Breast epithelium (tissue), 4 donors: ENCODE data around the gene UBTD2. TPM values are rescaled to one million over a fixed set of nuclear protein-coding genes. Genes with fewer than 3 reads are reported as not detected.
A peak's percentile ranks its signal among the peaks of the same experiment; 100 is the strongest.

Experiments used
- DNase-seq, 2 donors: peaks; one replicate each; pipeline ENCODE4 v3.0.0-alpha.2; 2019; ENCODE audit warnings: low spot score in 2 of 2
- H3K27ac ChIP-seq, 2 donors: fragments of 200-600 bp; sonication (generic) in 1 of 2; one replicate each; pipeline ENCODE4 v1.5.1; 2016 to 2019; ENCODE audit warnings: mild to moderate bottlenecking in 1 of 2
- H3K27me3 ChIP-seq, 2 donors: fragments of 200-600 bp; sonication (generic) in 1 of 2; one replicate each; pipeline versions ENCODE4 v1.5.1 to v1.6.0; 2017 to 2019; ENCODE audit warnings: control low read depth in 1 of 2, mild to moderate bottlenecking in 1 of 2
- H3K36me3 ChIP-seq: fragments of 200-600 bp; one replicate; pipeline ENCODE4 v1.5.1; 2019
- H3K4me1 ChIP-seq, 2 donors: fragments of 200-600 bp; sonication (generic); one replicate each; pipeline ENCODE4 v1.5.1; 2016 to 2019; ENCODE audit warnings: control low read depth in 1 of 2
- H3K4me3 ChIP-seq, 3 donors: fragments of 200-600 bp; sonication (generic); 1 replicate in 2 of 3; 2 replicates in 1 of 3; pipeline ENCODE4 v1.5.1; 2016 to 2019; ENCODE audit warnings: mild to moderate bottlenecking in 3 of 3, moderate library complexity in 2 of 3
- H3K9me3 ChIP-seq, 2 donors: fragments of 200-600 bp; sonication (generic) in 1 of 2; one replicate each; pipeline ENCODE4 v1.5.1; 2016 to 2019; ENCODE audit warnings: control low read depth in 1 of 2
- CTCF ChIP-seq, 3 donors: fragments of 450-650 bp; IDR thresholded peaks; one replicate each; pipeline ENCODE4 v1.5.1; 2016 to 2017; ENCODE audit warnings: antibody characterized with exemption in 3 of 3, mild to moderate bottlenecking in 3 of 3, moderate library complexity in 3 of 3
- POLR2A ChIP-seq: fragments of 450-650 bp; IDR thresholded peaks from one replicate; pipeline ENCODE4 v1.6.1; 2016; ENCODE audit warnings: antibody characterized with exemption, mild to moderate bottlenecking, moderate library complexity
- POLR2AphosphoS5 ChIP-seq, 3 donors: sonication (generic); formaldehyde crosslinking; IDR thresholded peaks; one replicate each; pipeline ENCODE4 v1.6.1; 2017; ENCODE audit warnings: antibody characterized with exemption in 3 of 3
- intact Hi-C: fragments of 100-400 bp; cut with DNase I; formaldehyde crosslinking; loops from one replicate; pipeline ENCODE4 v1.15.1; 2023; ENCODE audit warnings: low total_unique reads
- total RNA-seq, 3 donors: library from RNA; depleted of rRNA; stranded (reverse); fragments of >200 nt; gene quantifications; one replicate each; pipeline ENCODE4 v1.1.0, GENCODE V29; 2016

Gene UBTD2
- total RNA-seq, 3 donors from 2014 or later, result 21.8 to 32.3 (median 27.9) TPM

GRCh38 chr5:172178991-172179989 lies 104.3 kb downstream of the UBTD2 start:
- Histone ChIP-seq H3K27me3 (no peaks in the 10 kb centered on the region), H3K27ac (peak overlapping the region; percentile 58 to 87), H3K9me3 (no peaks in the 10 kb centered on the region), H3K4me3 (peak overlapping the region; percentile 4 to 46 (median 15)), H3K36me3 (no peaks in the 10 kb centered on the region), H3K4me1 (no peaks in the 10 kb centered on the region)
- TF ChIP-seq POLR2A (no peak), POLR2AphosphoS5 (IDR thresholded peaks at IDR 0.05) (no peak), CTCF (IDR thresholded peaks at IDR 0.05) (no peak)
- intact Hi-C loops, result no loop called here
- DNase-seq, result no peak

- Histone ChIP-seq H3K27ac (peak overlapping the region in 1 of 2 donors; percentile 87), H3K4me1 (no peaks in the 10 kb centered on the region), H3K9me3 (no peaks in the 10 kb centered on the region), H3K36me3 (no peaks in the 10 kb centered on the region), H3K27me3 (no peaks in the 10 kb centered on the region), H3K4me3 (no peak overlapping the region)
- no peak for DNase-seq
- intact Hi-C loops, result no loop called here
- TF ChIP-seq POLR2A (no peak), POLR2AphosphoS5 (IDR thresholded peaks at IDR 0.05) (no peak), CTCF (IDR thresholded peaks at IDR 0.05) (no peak)
Observed at GRCh38 chr5:172178301-172178987, 105.1 kb downstream of the UBTD2 start.

GRCh38 chr5:172177176-172177575 lies 106.4 kb downstream of the UBTD2 start:
- intact Hi-C loops, result no loop called here
- H3K4me1 ChIP-seq, result no peaks in the 10 kb centered on the region
- no peak overlapping the region for H3K27ac ChIP-seq

DNA sequence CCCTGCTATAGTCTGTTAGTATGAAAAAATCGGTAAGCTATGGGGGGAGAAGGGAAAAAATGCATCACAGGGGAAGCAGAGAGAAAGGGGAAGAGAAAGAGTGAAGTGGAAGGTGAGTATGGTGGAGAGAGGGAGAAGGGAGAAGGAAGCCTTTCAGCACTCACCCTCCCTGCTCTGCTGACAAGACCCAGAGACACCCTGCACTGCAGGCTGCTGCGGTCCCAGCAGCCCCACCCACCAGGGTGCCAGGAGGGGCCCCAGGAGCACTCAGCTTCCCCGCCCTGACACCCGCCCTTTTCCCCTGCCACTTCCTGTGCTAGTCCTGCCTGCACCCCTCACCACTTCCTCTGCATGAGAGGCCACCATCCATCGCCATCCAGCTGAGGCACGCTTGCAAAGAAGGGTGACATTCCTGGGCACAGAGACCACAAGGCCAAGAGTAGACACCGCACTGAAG lies 108.3 kb downstream of the UBTD2 start:
- Histone ChIP-seq H3K9me3 (no peaks in the 10 kb centered on the region), H3K4me3 (peak overlapping the region; percentile 7 to 39 (median 20)), H3K4me1 (peaks cover 0 to 4% of the 10 kb centered on the region in 2 donors), H3K27ac (peak overlapping the region in 1 of 2 donors; percentile 32), H3K27me3 (no peaks in the 10 kb centered on the region), H3K36me3 (no peaks in the 10 kb centered on the region)
- intact Hi-C loops, result no loop called here
- DNase-seq, result no peak
- TF ChIP-seq CTCF (IDR thresholded peaks at IDR 0.05), result no peak
- no peak for TF ChIP-seq POLR2A
- no peak for TF ChIP-seq POLR2AphosphoS5 (IDR thresholded peaks at IDR 0.05)

More at GRCh38 chr5:172177176-172177575, 106.4 kb downstream of the UBTD2 start:
- Histone ChIP-seq H3K36me3 (no peaks in the 10 kb centered on the region), H3K4me3 (no peak overlapping the region), H3K27me3 (no peaks in the 10 kb centered on the region), H3K9me3 (no peaks in the 10 kb centered on the region)
- no peak for TF ChIP-seq POLR2A
- DNase-seq, result no peak

DNA sequence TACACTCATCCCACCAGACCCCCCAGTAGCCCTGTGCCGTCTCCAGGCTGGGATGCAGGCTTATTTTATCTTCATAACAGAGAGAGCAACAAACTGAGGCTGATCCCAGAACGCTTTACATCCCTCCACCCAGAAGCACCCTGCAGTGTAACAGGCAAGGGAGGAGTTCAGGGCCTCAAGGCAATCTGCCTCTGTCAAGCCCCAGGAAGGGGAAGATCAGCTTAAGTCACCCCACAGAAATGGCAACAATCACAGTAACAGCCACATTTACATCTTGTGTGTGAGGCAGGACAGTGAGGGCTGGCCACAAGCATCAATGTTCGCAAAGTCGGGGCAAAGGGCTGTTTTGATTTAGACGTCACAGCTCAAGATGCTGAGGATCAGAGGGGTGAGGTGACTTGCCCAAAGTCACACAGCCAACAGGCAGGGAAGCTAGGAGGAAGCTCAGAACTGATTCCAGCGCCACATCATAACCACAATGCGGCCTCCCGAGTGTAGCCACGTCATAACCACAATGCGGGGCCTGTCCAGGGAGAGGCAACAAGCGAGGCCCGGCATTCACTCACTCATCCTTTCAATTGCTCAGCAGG lies 109.9 kb downstream of the UBTD2 start:
- no peaks in the 10 kb centered on the region for H3K36me3 ChIP-seq
- peak overlapping the region in 1 of 2 donors; percentile 48 for H3K27ac ChIP-seq
- H3K4me3 ChIP-seq, result no peak overlapping the region
- peaks cover 0 to 4% of the 10 kb centered on the region in 2 donors for H3K4me1 ChIP-seq
- DNase-seq, result no peak
- no peaks in the 10 kb centered on the region for H3K27me3 ChIP-seq
- intact Hi-C loops, result no loop called here
- no peaks in the 10 kb centered on the region for H3K9me3 ChIP-seq
- TF ChIP-seq CTCF (IDR thresholded peaks at IDR 0.05) (no peak), POLR2AphosphoS5 (IDR thresholded peaks at IDR 0.05) (no peak), POLR2A (no peak)
